Tibial nerve (tissue), 3 donors: Measurements from ENCODE around the gene ADAP1.

Source experiments
- CTCF ChIP-seq, 5 experiments: fragments of 200-600 bp in 3 of 5; fragments of 450-650 bp in 2 of 5; sonication (generic) in 3 of 5; IDR thresholded peaks; one replicate each; pipeline ENCODE4 v1.5.1; 2016 to 2019; ENCODE audit warnings: antibody characterized with exemption in 5 of 5, mild to moderate bottlenecking in 3 of 5, moderate library complexity in 2 of 5
- POLR2A ChIP-seq, 2 donors: fragments of 450-650 bp; IDR thresholded peaks; one replicate each; pipeline ENCODE4 v1.6.1; 2017; ENCODE audit warnings: antibody characterized with exemption in 2 of 2, mild to moderate bottlenecking in 2 of 2, moderate library complexity in 2 of 2

- no peak for TF ChIP-seq CTCF (IDR thresholded peaks at IDR 0.05)
- TF ChIP-seq POLR2A (IDR thresholded peaks at IDR 0.05), result no peak
Observed at GRCh38 chr7:898460-898854, 56.0 kb downstream of the ADAP1 start.
